Cardiac muscle cell (in vitro differentiated cells and primary cell): ENCODE data around the gene FAM107B. TPM values are rescaled to one million over a fixed set of nuclear protein-coding genes. Genes with fewer than 3 reads are reported as not detected.

Source experiments
- DNase-seq, 2 donors: peaks; one replicate each; pipeline versions ENCODE4 v3.0.0 to v3.0.0-alpha.2; 2010 to 2017; ENCODE audit warnings: low read depth in 1 of 2, low spot score in 1 of 2
- H3K27ac ChIP-seq: fragments of 200-600 bp; sonication (generic); 2 replicates; pipeline ENCODE4 v1.5.1; 2016
- H3K27me3 ChIP-seq: fragments of 200-600 bp; sonication (generic); 2 replicates; pipeline ENCODE4 v1.6.0; 2016; ENCODE audit warnings: control low read depth
- H3K36me3 ChIP-seq: fragments of 200-600 bp; sonication (generic); 2 replicates; pipeline ENCODE4 v1.5.1; 2016; ENCODE audit warnings: control low read depth
- H3K4me1 ChIP-seq: fragments of 200-600 bp; sonication (generic); 2 replicates; pipeline ENCODE4 v1.8.1; 2017; ENCODE audit warnings: low read depth, mild to moderate bottlenecking, mixed run types
- H3K4me3 ChIP-seq: fragments of 200-600 bp; sonication (generic); 2 replicates; pipeline ENCODE4 v1.5.1; 2016; ENCODE audit warnings: mild to moderate bottlenecking
- H3K9me3 ChIP-seq: fragments of 200-600 bp; sonication (generic); 2 replicates; pipeline ENCODE4 v1.5.1; 2017; ENCODE audit warnings: low read depth, mild to moderate bottlenecking, control low read depth
- polyA plus RNA-seq: library from polyadenylated mRNA; unstranded; fragments of >200 nt; fragmentation: Nextera tagmentation; extraction: Ambion mirVana; gene quantifications from 2 replicates; pipeline ENCODE4 v1.2.1, GENCODE V29; 2016
- total RNA-seq: library from RNA; depleted of rRNA; stranded (reverse); fragments of >200 nt; gene quantifications from 2 replicates; pipeline ENCODE4 v1.2.3, GENCODE V29; 2016
- TF ChIP-seq, protein P1 (sequence below): IDR thresholded peaks from 2 replicates; pipeline ENCODE4 v1.5.1; 2012; ENCODE audit warnings: low read depth, mild to moderate bottlenecking, low read length

The FAM107B gene
- total and polyA plus RNA-seq, 2 experiments from 2014 or later = 6.0 to 9.6 TPM

GRCh38 chr10:14583252-14583651 lies 191.4 kb downstream of the FAM107B start:
- no peaks in the 10 kb centered on the region for H3K9me3 ChIP-seq
- no peaks in the 10 kb centered on the region for H3K27me3 ChIP-seq
- no peaks in the 10 kb centered on the region for H3K36me3 ChIP-seq
- TF ChIP-seq, protein P1, sequence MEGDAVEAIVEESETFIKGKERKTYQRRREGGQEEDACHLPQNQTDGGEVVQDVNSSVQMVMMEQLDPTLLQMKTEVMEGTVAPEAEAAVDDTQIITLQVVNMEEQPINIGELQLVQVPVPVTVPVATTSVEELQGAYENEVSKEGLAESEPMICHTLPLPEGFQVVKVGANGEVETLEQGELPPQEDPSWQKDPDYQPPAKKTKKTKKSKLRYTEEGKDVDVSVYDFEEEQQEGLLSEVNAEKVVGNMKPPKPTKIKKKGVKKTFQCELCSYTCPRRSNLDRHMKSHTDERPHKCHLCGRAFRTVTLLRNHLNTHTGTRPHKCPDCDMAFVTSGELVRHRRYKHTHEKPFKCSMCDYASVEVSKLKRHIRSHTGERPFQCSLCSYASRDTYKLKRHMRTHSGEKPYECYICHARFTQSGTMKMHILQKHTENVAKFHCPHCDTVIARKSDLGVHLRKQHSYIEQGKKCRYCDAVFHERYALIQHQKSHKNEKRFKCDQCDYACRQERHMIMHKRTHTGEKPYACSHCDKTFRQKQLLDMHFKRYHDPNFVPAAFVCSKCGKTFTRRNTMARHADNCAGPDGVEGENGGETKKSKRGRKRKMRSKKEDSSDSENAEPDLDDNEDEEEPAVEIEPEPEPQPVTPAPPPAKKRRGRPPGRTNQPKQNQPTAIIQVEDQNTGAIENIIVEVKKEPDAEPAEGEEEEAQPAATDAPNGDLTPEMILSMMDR = no peak
- H3K4me3 ChIP-seq = no peak overlapping the region
- no peaks in the 10 kb centered on the region for H3K4me1 ChIP-seq
- DNase-seq = no peak
- no peak overlapping the region for H3K27ac ChIP-seq

- TF ChIP-seq, protein P1 = no peak
- no peaks in the 10 kb centered on the region for H3K27me3 ChIP-seq
Measured at GRCh38 chr10:14581553-14582321, 193.0 kb downstream of the FAM107B start.

DNA sequence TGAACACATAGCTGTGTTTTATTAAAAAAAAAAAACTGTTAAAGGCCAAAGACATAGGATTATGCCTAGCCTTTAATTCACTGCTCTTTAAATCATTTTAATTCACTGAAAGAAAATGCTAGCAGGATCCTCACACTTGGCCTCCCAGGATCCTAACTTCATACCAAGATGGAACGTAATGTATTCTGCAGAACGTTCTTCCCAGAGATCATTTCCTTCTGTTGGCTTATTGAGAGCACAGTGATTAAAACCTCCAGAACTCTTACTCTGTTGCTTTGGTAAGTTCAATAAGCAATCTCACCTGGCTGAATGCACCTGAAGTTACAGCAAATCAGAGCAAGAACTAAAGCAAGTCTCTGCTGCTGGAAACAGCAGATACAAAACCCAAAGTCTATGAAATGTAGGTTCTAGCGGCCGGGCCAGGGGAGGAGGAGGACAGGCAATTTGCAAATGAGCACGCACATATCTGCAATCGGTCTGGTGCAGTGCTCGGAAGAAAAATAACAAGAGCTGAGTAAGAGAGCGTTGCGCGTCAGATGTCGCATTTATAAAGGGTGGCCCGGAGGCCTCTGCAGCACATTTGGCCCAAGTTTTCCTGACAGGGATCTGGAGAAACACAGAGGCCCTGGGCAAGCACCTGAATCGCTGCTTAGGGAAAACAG lies 193.9 kb downstream of the FAM107B start:
- Histone ChIP-seq H3K27ac (no peak overlapping the region), H3K9me3 (no peaks in the 10 kb centered on the region)
- TF ChIP-seq, protein P1 = no peak

More at GRCh38 chr10:14581553-14582321, 193.0 kb downstream of the FAM107B start:
- DNase-seq = no peak
- Histone ChIP-seq H3K9me3 (no peaks in the 10 kb centered on the region), H3K36me3 (no peaks in the 10 kb centered on the region), H3K27ac (no peak overlapping the region), H3K4me1 (no peaks in the 10 kb centered on the region), H3K4me3 (no peak overlapping the region)

DNA sequence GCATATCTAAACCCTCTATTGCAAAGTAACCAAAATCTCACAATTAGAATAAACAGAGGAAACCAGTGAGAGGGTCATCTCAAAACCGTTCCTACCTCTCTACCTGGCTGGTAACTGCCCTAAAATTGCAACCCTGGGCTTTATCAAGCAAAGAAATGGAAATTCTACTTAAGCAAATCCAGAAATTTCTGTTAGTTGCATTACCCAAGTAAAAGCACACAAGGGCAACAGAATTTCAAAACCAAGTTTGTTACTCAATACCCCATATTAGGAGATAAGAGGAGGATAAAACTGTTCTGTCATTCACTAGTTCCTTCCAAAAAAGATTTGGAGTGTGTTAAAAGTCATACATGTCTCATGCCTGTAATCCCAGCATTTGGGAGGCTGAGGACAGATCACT lies 195.3 kb downstream of the FAM107B start:
- H3K27ac ChIP-seq = no peak overlapping the region
- H3K4me3 ChIP-seq = no peak overlapping the region
- no peaks in the 10 kb centered on the region for H3K27me3 ChIP-seq
- no peaks in the 10 kb centered on the region for H3K9me3 ChIP-seq
- H3K4me1 ChIP-seq = no peaks in the 10 kb centered on the region
- peak in 1 of 2 donors; percentile 74 for DNase-seq
- H3K36me3 ChIP-seq = no peaks in the 10 kb centered on the region
- TF ChIP-seq, protein P1 = no peak

More for the DNA sequence above, 193.9 kb downstream of the FAM107B start:
- no peak overlapping the region for H3K4me3 ChIP-seq
- H3K27me3 ChIP-seq = no peaks in the 10 kb centered on the region
- no peaks in the 10 kb centered on the region for H3K4me1 ChIP-seq
- no peaks in the 10 kb centered on the region for H3K36me3 ChIP-seq
- no peak for DNase-seq

DNA sequence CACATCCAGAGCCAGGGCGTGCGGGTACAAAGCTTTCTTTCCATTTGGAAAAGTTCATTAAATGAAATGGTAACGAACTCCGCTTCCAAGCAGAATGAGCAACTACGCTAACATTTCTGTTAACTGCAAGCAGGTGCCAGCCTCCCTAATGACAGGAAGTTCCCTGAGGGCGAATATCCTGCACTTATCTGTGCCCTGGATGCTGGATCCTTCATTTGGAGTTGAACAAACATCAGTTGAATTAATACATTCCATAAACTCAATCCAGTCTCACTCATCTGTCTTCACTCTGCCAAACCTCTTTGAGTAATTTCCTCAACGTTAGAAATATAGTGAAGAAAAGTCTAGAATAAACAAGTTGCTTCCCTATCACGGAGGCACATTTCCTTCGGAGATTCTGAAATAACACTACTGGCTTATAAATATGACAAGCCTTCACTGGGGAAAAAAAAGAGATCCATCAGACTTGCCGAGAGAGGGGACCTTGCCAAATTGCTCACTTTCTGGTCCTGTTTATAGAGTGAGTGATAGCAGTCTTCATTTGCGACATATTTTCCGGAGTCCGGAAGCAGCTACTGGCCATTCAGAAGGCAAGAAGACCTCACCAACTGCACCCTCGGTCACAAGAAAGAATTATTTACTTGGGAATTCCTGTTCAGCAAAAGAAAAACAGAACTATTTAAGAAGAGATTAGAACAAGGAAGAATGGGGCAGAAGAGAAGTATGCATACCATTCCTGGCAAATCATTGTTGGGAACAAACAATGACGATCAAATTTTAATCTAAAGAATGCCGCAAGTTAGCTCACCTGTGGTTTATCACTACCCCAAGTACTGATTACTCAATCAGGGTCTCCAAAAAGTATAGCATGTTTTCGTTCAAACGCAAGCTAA lies 196.4 kb downstream of the FAM107B start:
- Histone ChIP-seq H3K27me3 (no peaks in the 10 kb centered on the region), H3K4me3 (no peak overlapping the region), H3K9me3 (no peaks in the 10 kb centered on the region), H3K27ac (no peak overlapping the region), H3K4me1 (no peaks in the 10 kb centered on the region), H3K36me3 (no peaks in the 10 kb centered on the region)
- TF ChIP-seq, protein P1 = no peak
- peak in 1 of 2 donors; percentile 76 for DNase-seq
